HepG2 (cell line): ENCODE data around the gene INSIG2. TPM values are rescaled to one million over a fixed set of nuclear protein-coding genes. Genes with fewer than 3 reads are reported as not detected.

Source experiments
- ATAC-seq: fragments of 200-7000 bp; cut with Tn5 transposase; 3 replicates; pipeline ENCODE4 v1.9.1; 2020; ENCODE audit warnings: mild to moderate bottlenecking, moderate library complexity
- BruUV-seq: library from RNA; stranded (reverse); fragments of 400-500 nt; replicated peaks from 2 replicates; lab custom pipeline; 2021; lab: Mats Ljungman, UMichigan
- CTCF ChIA-PET: fragments of 300-600 bp; formaldehyde crosslinking; extraction: SDS; loops from one replicate; lab custom pipeline; 2021; ENCODE audit warnings: low total read pairs, inconsistent platforms, low intra/inter-chr PET ratio; lab: Yijun Ruan, JAX
- POLR2A ChIA-PET: fragments of 350-600 bp; sonication (Branson Sonifier 250); formaldehyde crosslinking; loops from one replicate; lab custom pipeline; 2020; ENCODE audit warnings: antibody characterized with exemption, inconsistent platforms; lab: Yijun Ruan, JAX
- DNase-seq: peaks from one replicate; pipeline ENCODE4 v3.0.0-alpha.2; 2015; ENCODE audit warnings: low spot score
- FAIRE-seq: peaks from 3 replicates; lab custom pipeline; 2011; peaks lifted over from hg19 to GRCh38; lab: Jason Lieb, UNC
- H2AFZ ChIP-seq: one replicate; pipeline ENCODE4 v1.6.1; 2011; ENCODE audit warnings: low read length, inconsistent platforms
- H3K27ac ChIP-seq: fragments of 300-600 bp; 3 replicates; pipeline ENCODE4 v1.8.0; 2011; ENCODE audit warnings: mixed run types, mild to moderate bottlenecking, mixed read lengths, low read length, inconsistent platforms; ENCODE audit not compliant: insufficient read depth; ENCODE audit errors: extremely low read length
- H3K27me3 ChIP-seq, 2 experiments: fragments of 200-600 bp in 1 of 2; 2 replicates in 1 of 2; 3 replicates in 1 of 2; pipeline versions ENCODE4 v1.6.0 to v1.8.0; 2011; ENCODE audit warnings: low read length in 2 of 2, mild to moderate bottlenecking in 2 of 2, moderate library complexity in 2 of 2, inconsistent platforms in 1 of 2; ENCODE audit not compliant: insufficient read depth in 2 of 2, control insufficient read depth in 1 of 2
- H3K36me3 ChIP-seq, 2 experiments: fragments of 200-600 bp in 1 of 2; replicated peaks in 1 of 2; 2 replicates in 1 of 2; 3 replicates in 1 of 2; pipeline versions ENCODE4 v1.5.1 to v1.8.0; 2011; ENCODE audit warnings: low read length in 2 of 2, inconsistent platforms in 1 of 2; ENCODE audit not compliant: insufficient read depth in 2 of 2, control insufficient read depth in 1 of 2
- H3K4me1 ChIP-seq: 2 replicates; pipeline ENCODE4 v1.5.1; 2012; ENCODE audit warnings: low read length, inconsistent platforms; ENCODE audit not compliant: insufficient read depth
- H3K4me2 ChIP-seq: 2 replicates; pipeline ENCODE4 v1.6.0; 2011; ENCODE audit warnings: low read depth, low read length, inconsistent platforms
- H3K4me3 ChIP-seq, 3 experiments: fragments of 200-600 bp in 1 of 3; sonication (generic), shearing (Covaris generic) in 1 of 3; replicated peaks in 1 of 3; 2 replicates each; pipeline ENCODE4 v1.5.1; 2011 to 2016; ENCODE audit warnings: low read length in 3 of 3, inconsistent platforms in 2 of 3, low read depth in 2 of 3, mild to moderate bottlenecking in 2 of 3, control low read depth in 1 of 3, mixed read lengths in 1 of 3; ENCODE audit not compliant: insufficient read depth in 1 of 3
- H3K79me2 ChIP-seq: one replicate; pipeline ENCODE4 v1.6.1; 2011; ENCODE audit warnings: low read length, inconsistent platforms; ENCODE audit not compliant: insufficient read depth
- H3K9ac ChIP-seq: 2 replicates; pipeline ENCODE4 v1.6.0; 2011; ENCODE audit warnings: mild to moderate bottlenecking, low read depth, low read length, inconsistent platforms; ENCODE audit not compliant: insufficient read depth
- H3K9me3 ChIP-seq: 2 replicates; pipeline ENCODE4 v1.5.1; 2012; ENCODE audit warnings: mild to moderate bottlenecking, low read length
- H4K20me1 ChIP-seq: 2 replicates; pipeline ENCODE4 v1.6.0; 2011; ENCODE audit warnings: inconsistent platforms, mild to moderate bottlenecking, low read length, moderate library complexity; ENCODE audit not compliant: insufficient read depth
- NFE2L1 ChIP-seq: sonication (generic); formaldehyde crosslinking; IDR thresholded peaks from 2 replicates; pipeline ENCODE4 v1.4.0; 2020; ENCODE audit warnings: missing genetic modification reagents, mild to moderate bottlenecking, borderline replicate concordance
- REPIN1 ChIP-seq: sonication (generic); formaldehyde crosslinking; IDR thresholded peaks from 2 replicates; pipeline ENCODE4 v1.8.0; 2022; ENCODE audit warnings: missing genetic modification reagents, low read depth, mild to moderate bottlenecking, borderline replicate concordance
- XRCC5 ChIP-seq: fragments of 200-400 bp; formaldehyde crosslinking; optimal IDR thresholded peaks from 2 replicates; pipeline ENCODE3; 2017; ENCODE audit warnings: mild to moderate bottlenecking, low read length
- YEATS2 ChIP-seq: sonication (generic); formaldehyde crosslinking; IDR thresholded peaks from 2 replicates; pipeline ENCODE4 v1.4.0; 2020; ENCODE audit warnings: missing genetic modification reagents, borderline replicate concordance
- in situ Hi-C: cut with HindIII; loops from 2 replicates; pipeline ENCODE4 v1.10.0; 2017; ENCODE audit warnings: low pct_unique_long_range_greater_than_20kb; ENCODE audit not compliant: extremely low pct_ligation_motif_present
- intact Hi-C: fragments of 100-400 bp; cut with micrococcal nuclease; formaldehyde crosslinking; loops from one replicate; pipeline ENCODE4 v1.10.0; 2022; ENCODE audit not compliant: unreplicated experiment
- polyA plus RNA-seq, 8 experiments: library from polyadenylated mRNA; depleted of rRNA in 3 of 8; stranded (reverse) in 7 of 8; unstranded in 1 of 8; fragments of >200 nt; fragmentation: Illumina TruSeq in 4 of 8; extraction: Trizol in 4 of 8; gene quantifications; 2 replicates each; pipeline versions ENCODE4 v1.2.1 to v1.2.3, GENCODE V29; 2011 to 2016; ENCODE audit warnings: low read depth in 4 of 8, missing spikeins in 1 of 8, mixed read lengths in 1 of 8; ENCODE audit not compliant: insufficient read depth in 1 of 8
- total RNA-seq, 5 experiments: library from RNA; depleted of rRNA; stranded (reverse); fragments of >200 nt; fragmentation: Illumina TruSeq; extraction: Trizol; gene quantifications; 2 replicates each; pipeline ENCODE4 v1.2.3, GENCODE V29; 2016; ENCODE audit warnings: low read depth in 1 of 5
- TF ChIP-seq, protein P1 (sequence below): sonication (generic); formaldehyde crosslinking; IDR thresholded peaks from 2 replicates; pipeline ENCODE4 v1.4.0; 2020; ENCODE audit warnings: missing genetic modification reagents
- TF ChIP-seq, protein P2 (sequence below): sonication (generic); formaldehyde crosslinking; conservative IDR thresholded peaks from 2 replicates; pipeline ENCODE4 v1.8.0; 2022; ENCODE audit warnings: low read depth, missing genetic modification reagents
- TF ChIP-seq, protein P3 (sequence below): IDR thresholded peaks from 2 replicates; pipeline ENCODE4 v1.6.1; 2012; ENCODE audit warnings: low read length, improper control_type of control experiment

INSIG2 gene
- total and polyA plus RNA-seq, 2 of the 13 experiments (the other 11 are each of a cell fraction or from before 2014, with no cell fraction given), result 73.5 to 481 TPM

DNA sequence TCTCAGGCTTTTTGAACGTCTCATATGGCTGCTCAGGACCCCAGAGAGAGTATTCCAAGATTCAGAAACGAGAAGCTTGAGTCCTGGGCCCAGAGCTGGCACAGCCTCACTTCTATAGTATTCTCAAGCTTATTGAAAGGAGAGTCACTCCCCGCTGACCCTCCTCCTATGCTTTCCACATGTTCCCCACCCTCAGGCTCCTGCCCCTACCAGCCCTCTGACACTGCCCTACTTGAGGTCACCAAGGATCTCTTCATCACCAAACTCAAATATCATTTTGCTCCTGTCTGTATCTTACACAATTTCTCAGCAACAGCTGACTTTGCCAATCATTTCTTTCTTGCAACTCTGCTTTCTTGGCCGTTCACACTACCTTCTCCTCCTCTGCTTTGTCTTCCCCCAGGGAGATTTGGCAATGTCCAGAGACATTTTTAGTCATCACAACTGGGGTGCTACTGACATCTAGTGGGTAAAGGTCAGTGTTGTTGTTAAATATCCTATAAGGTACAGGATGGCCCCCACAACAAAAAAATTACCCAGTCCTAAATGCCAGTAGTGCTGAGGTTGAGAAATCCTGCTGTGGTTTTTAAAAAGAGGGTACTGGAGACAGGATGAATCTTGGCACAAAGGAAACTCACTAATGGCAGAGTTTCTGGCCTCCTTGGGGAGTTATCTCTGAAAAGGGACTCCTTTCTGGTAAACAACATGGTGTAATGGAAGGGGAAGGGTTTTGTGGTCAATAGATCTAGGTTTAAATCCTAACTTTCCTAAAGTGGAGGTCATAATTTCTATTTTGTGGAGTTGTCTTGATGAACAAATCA is 26.9 kb upstream of the INSIG2 start (continued):
- TF ChIP-seq, protein P1, sequence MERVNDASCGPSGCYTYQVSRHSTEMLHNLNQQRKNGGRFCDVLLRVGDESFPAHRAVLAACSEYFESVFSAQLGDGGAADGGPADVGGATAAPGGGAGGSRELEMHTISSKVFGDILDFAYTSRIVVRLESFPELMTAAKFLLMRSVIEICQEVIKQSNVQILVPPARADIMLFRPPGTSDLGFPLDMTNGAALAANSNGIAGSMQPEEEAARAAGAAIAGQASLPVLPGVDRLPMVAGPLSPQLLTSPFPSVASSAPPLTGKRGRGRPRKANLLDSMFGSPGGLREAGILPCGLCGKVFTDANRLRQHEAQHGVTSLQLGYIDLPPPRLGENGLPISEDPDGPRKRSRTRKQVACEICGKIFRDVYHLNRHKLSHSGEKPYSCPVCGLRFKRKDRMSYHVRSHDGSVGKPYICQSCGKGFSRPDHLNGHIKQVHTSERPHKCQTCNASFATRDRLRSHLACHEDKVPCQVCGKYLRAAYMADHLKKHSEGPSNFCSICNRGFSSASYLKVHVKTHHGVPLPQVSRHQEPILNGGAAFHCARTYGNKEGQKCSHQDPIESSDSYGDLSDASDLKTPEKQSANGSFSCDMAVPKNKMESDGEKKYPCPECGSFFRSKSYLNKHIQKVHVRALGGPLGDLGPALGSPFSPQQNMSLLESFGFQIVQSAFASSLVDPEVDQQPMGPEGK, result peak; percentile 46; the same call in 1 of the 2 replicates

DNA sequence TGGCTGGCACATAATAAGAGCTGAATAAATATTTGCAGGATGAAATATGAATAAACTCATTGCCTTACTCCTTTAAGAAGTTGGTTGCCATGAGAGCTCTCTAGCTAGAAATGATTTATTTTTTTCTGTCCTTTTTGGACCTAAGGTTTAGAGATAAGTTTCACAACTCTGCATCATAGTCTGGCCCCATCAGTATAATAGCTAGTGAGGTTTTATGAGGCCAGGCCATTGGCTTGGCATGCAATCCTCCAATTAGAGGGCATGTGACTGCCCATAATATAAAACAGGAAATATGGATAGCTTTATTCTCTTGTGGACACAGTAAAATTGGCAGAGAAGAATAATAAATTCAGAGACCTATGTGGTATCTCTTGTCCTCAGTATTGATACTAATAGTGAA is 26.2 kb upstream of the INSIG2 start:
- Histone ChIP-seq H3K9me3 (no peaks in the 10 kb centered on the region), H3K27ac (no peak overlapping the region), H3K4me3 (no peak overlapping the region), H3K27me3 (peaks cover 0 to 6% of the 10 kb centered on the region in 2 experiments; a peak in 1 of 5 replicates), H3K79me2 (no peaks in the 10 kb centered on the region), H2AFZ (no peak overlapping the region), H3K36me3 (no peaks in the 10 kb centered on the region), H4K20me1 (no peaks in the 10 kb centered on the region), H3K9ac (no peak overlapping the region), H3K4me1 (peaks cover 34% of the 10 kb centered on the region), H3K4me2 (no peak overlapping the region)
- ATAC-seq, result no peak
- ChIA-PET POLR2A (no interaction called here), CTCF (interaction anchor here (1.3 to 2.0 kb wide), 2 partner anchors 15 to 29 kb away, joined by 12 to 16 read pairs; no protein-coding TSS in a partner anchor)
- TF ChIP-seq, protein P2, sequence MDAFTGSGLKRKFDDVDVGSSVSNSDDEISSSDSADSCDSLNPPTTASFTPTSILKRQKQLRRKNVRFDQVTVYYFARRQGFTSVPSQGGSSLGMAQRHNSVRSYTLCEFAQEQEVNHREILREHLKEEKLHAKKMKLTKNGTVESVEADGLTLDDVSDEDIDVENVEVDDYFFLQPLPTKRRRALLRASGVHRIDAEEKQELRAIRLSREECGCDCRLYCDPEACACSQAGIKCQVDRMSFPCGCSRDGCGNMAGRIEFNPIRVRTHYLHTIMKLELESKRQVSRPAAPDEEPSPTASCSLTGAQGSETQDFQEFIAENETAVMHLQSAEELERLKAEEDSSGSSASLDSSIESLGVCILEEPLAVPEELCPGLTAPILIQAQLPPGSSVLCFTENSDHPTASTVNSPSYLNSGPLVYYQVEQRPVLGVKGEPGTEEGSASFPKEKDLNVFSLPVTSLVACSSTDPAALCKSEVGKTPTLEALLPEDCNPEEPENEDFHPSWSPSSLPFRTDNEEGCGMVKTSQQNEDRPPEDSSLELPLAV (CRISPR knock-in tag), result no peak
- TF ChIP-seq NFE2L1 (CRISPR knock-in tag) (no peak), REPIN1 (no peak), YEATS2 (no peak), XRCC5 (no peak)
- TF ChIP-seq, protein P3, sequence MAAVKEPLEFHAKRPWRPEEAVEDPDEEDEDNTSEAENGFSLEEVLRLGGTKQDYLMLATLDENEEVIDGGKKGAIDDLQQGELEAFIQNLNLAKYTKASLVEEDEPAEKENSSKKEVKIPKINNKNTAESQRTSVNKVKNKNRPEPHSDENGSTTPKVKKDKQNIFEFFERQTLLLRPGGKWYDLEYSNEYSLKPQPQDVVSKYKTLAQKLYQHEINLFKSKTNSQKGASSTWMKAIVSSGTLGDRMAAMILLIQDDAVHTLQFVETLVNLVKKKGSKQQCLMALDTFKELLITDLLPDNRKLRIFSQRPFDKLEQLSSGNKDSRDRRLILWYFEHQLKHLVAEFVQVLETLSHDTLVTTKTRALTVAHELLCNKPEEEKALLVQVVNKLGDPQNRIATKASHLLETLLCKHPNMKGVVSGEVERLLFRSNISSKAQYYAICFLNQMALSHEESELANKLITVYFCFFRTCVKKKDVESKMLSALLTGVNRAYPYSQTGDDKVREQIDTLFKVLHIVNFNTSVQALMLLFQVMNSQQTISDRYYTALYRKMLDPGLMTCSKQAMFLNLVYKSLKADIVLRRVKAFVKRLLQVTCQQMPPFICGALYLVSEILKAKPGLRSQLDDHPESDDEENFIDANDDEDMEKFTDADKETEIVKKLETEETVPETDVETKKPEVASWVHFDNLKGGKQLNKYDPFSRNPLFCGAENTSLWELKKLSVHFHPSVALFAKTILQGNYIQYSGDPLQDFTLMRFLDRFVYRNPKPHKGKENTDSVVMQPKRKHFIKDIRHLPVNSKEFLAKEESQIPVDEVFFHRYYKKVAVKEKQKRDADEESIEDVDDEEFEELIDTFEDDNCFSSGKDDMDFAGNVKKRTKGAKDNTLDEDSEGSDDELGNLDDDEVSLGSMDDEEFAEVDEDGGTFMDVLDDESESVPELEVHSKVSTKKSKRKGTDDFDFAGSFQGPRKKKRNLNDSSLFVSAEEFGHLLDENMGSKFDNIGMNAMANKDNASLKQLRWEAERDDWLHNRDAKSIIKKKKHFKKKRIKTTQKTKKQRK, result no peak
- BruUV-seq, result no TSS peak
- in situ Hi-C loops (no loop called here), intact Hi-C loops (no loop called here)
- no peak for DNase-seq
- no peak for FAIRE-seq
